GM23248 (cell line): ENCODE data around the gene ST6GAL1.
"Not testable (repeated sequence)": the region's sequence is repeated elsewhere in the genome, so short reads cannot be mapped to it uniquely, and the experiment has no call there.

ENCODE experiments used
- EZH2 ChIP-seq: fragments of 200-600 bp; sonication (generic); IDR thresholded peaks from 2 replicates; pipeline ENCODE4 v1.6.1; 2018; ENCODE audit warnings: antibody characterized with exemption, mild to moderate bottlenecking; ENCODE audit not compliant: insufficient read depth, poor library complexity, severe bottlenecking
- EZH2phosphoT487 ChIP-seq: fragments of 200-600 bp; sonication (generic); IDR thresholded peaks from 2 replicates; pipeline ENCODE4 v1.6.1; 2018; ENCODE audit warnings: antibody characterized with exemption, moderate library complexity, mild to moderate bottlenecking, low read depth; ENCODE audit not compliant: insufficient read depth

DNA sequence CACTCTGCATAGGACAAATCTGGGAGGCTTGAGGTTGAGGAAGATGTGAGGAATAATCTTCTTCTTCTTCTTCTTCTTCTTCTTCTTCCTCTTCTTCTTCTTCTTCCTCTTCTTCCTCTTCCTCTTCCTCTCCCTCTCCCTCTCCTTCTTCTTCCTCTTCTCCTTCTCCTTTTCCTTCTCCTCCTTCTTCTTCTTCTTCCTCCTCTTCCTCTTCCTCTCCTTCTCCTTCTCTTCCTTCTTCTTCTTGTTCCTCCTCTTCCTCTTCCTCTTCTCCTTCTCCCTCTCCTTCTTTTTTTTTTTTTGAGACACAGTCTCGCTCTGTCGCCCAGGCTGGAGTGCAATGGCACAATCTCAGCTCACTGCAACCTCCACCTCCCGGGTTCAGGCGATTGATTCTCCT is 40.6 kb upstream of the ST6GAL1 start:
- not testable (repeated sequence) for TF ChIP-seq EZH2, EZH2phosphoT487
